ENCODE measurements around the gene ASCC3. TPM values are rescaled to one million over a fixed set of nuclear protein-coding genes. Genes with fewer than 3 reads are reported as not detected.

Gene ASCC3
- total and polyA plus RNA-seq, 2 of the 4 experiments (the other 2 are of a cell fraction): 25.8 to 104 TPM

DNA sequence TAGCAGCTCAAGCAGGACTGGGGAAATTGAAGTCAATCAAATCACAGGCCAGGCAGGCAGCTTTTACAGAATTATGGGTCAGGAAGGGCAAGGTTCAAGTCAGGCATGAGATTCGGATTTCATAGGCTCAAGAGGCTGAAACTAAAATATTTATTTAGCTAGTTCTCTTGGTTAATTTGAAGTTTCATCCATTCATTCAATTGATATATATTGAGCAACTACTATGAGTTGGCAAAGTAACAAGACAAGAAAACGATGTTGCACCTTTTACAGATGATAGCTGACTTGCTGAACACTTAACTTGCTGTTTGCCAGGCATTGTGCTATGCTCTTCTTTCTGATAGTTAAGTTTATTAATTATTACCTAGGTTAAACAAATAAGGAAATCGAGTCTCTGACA, 20.5 kb upstream of the ASCC3 start:
- no peak overlapping the region for H3K4me3 ChIP-seq (ENCODE audit: insufficient read depth, low read depth, low read length)
- H3K23ac ChIP-seq (ENCODE audit: low read depth, low read length): no peak overlapping the region
- WGBS, 2 experiments (ENCODE audit: extremely low coverage in 2 of 2, insufficient read length in 1 of 2): no CpG with 5 or more reads among the region's 3 CpGs
- no peak overlapping the region for H3K9ac ChIP-seq (ENCODE audit: low read depth, low read length)
- no peak overlapping the region for H3K56ac ChIP-seq (ENCODE audit: extremely low read depth, insufficient read depth, low read length)
- H2BK20ac ChIP-seq (ENCODE audit: low read depth, low read length): no peak overlapping the region
- H4K91ac ChIP-seq (ENCODE audit: insufficient read depth, low read depth, low read length): no peak overlapping the region
- no peak overlapping the region for H2AFZ ChIP-seq (replicated peaks; ENCODE audit: low read length, poor library complexity)
- H3K79me1 ChIP-seq (ENCODE audit: low read depth in 1 of 2, low read length in 2 of 2): no peaks in the 10 kb centered on the region
- H3K27me3 ChIP-seq (ENCODE audit: control insufficient read depth, insufficient read depth, low read length): no peaks in the 10 kb centered on the region; the same call in 1 of the 2 replicates
- no peak overlapping the region for H3K18ac ChIP-seq (ENCODE audit: low read depth, low read length)
- no peak overlapping the region for H2BK5ac ChIP-seq (ENCODE audit: low read depth, low read length, poor library complexity, severe bottlenecking)
- H4K20me1 ChIP-seq (ENCODE audit: insufficient read depth, low read length): no peaks in the 10 kb centered on the region
- CTCF ChIA-PET: no interaction called here
- H2AK5ac ChIP-seq (ENCODE audit: low read depth, low read length): no peak overlapping the region
- no TSS peak for BruUV-seq (replicated peaks)
- H4K8ac ChIP-seq (ENCODE audit: low read depth in 2 of 2, low read length in 2 of 2): no peak overlapping the region
- no peak for DNase-seq
- POLR2A ChIA-PET (ENCODE audit: unreplicated experiment): no interaction called here
- no peak overlapping the region for H4K5ac ChIP-seq (ENCODE audit: low read depth, low read length)
- TF ChIP-seq SMC3 (IDR thresholded peaks at IDR 0.05; ENCODE audit: low read depth, low read length): no peak
- TF ChIP-seq MXI1 (IDR thresholded peaks at IDR 0.05; ENCODE audit: borderline replicate concordance, low read depth, low read length): no peak
- TF ChIP-seq USF2 (IDR thresholded peaks at IDR 0.05; ENCODE audit: low read depth, low read length): no peak
- no peak for TF ChIP-seq ELK1 (IDR thresholded peaks at IDR 0.05; ENCODE audit: borderline replicate concordance, low read depth, low read length)
- TF ChIP-seq, protein P1, sequence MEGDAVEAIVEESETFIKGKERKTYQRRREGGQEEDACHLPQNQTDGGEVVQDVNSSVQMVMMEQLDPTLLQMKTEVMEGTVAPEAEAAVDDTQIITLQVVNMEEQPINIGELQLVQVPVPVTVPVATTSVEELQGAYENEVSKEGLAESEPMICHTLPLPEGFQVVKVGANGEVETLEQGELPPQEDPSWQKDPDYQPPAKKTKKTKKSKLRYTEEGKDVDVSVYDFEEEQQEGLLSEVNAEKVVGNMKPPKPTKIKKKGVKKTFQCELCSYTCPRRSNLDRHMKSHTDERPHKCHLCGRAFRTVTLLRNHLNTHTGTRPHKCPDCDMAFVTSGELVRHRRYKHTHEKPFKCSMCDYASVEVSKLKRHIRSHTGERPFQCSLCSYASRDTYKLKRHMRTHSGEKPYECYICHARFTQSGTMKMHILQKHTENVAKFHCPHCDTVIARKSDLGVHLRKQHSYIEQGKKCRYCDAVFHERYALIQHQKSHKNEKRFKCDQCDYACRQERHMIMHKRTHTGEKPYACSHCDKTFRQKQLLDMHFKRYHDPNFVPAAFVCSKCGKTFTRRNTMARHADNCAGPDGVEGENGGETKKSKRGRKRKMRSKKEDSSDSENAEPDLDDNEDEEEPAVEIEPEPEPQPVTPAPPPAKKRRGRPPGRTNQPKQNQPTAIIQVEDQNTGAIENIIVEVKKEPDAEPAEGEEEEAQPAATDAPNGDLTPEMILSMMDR (conservative IDR thresholded peaks at IDR 0.05; ENCODE audit: low read depth, low read length): no peak
- TF ChIP-seq MAFK (IDR thresholded peaks at IDR 0.05; ENCODE audit: low read depth, low read length): no peak
- ATAC-seq (ENCODE audit: low read depth): no peak
- H3K9me1 ChIP-seq (ENCODE audit: insufficient read depth, low read length): no peaks in the 10 kb centered on the region
- no peak overlapping the region for H3K4ac ChIP-seq (ENCODE audit: low read depth, low read length)
- dilution Hi-C loops (cut with HindIII; ENCODE audit: low sequenced_read_pairs, unreplicated experiment) (no loop called here), intact Hi-C loops (cut with micrococcal nuclease) (no loop called here), in situ Hi-C loops (cut with MboI; ENCODE audit: low sequenced_read_pairs) (no loop called here)
- H2BK15ac ChIP-seq (ENCODE audit: low read depth, low read length): no peak overlapping the region
- H3K36me3 ChIP-seq (ENCODE audit: control insufficient read depth, insufficient read depth, low read length): no peaks in the 10 kb centered on the region
- H2AK9ac ChIP-seq (replicated peaks; ENCODE audit: low read depth, low read length, poor library complexity): no peak overlapping the region
- no peak overlapping the region for H3K14ac ChIP-seq (replicated peaks; ENCODE audit: low read depth, low read length)
- H3K4me1 ChIP-seq (ENCODE audit: control insufficient read depth, insufficient read depth, low read length): no peaks in the 10 kb centered on the region
- no peak overlapping the region for H2BK120ac ChIP-seq (ENCODE audit: low read depth, low read length)
- no peak overlapping the region for H3K27ac ChIP-seq (ENCODE audit: insufficient read depth, low read length)
- no peak overlapping the region for H3K4me2 ChIP-seq (ENCODE audit: low read depth, low read length)
- 0 out of 2 replicates have a peak, but pooled peaks cover 3% of the 10 kb centered on the region for H3K9me3 ChIP-seq (ENCODE audit: control insufficient read depth, insufficient read depth, low read length)
